NCI-H510A treated with DMSO at 0.1 percent for 48 hours (cell line): ENCODE data around the gene ABCG1.

Experiments used
- DNase-seq: peaks from one replicate; lab custom pipeline; 2025; lab: John Stamatoyannopoulos, UW

Gene ABCG1

DNA sequence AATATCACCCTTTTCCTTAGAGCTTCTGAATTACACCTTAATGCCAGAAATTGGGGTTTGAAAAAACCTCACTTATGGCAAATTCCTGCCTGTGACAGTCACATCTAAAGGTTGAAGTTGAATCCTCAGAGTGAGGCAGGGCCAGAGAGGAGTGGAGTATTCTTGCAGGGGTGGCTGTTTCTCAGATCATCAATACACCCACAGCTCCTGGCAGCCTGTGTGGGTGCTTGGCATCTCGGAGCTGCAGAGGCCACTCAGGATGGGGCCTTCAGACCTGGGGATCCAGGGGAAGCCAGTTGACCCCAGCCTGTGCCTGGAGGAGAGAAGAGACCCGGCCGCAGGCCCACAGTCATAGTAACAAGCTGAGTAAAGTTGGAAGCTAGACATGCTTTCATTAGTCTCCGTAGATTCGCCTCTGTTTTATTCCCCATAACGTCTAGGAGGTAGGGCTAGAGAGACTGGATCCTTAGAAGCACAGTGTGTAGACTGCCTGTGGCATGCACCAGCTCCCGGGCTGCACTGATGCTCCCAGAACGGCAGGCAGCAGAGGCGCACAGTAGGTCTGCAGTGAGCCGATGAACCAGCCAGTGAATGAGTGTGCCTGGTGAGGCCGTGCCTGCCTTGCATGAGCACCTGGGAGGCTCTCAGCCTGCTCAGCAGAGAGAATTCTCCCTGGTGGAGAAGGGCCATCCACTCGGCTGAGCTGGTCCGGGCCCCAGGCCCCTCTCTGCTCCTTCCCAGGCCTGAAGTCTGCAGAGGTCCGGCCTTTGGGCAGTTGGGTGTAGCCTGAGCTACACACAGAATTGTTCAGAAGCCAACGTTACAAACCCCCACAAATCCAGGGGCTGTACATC is 53.4 kb downstream of the ABCG1 start:
- no peak for DNase-seq

DNA sequence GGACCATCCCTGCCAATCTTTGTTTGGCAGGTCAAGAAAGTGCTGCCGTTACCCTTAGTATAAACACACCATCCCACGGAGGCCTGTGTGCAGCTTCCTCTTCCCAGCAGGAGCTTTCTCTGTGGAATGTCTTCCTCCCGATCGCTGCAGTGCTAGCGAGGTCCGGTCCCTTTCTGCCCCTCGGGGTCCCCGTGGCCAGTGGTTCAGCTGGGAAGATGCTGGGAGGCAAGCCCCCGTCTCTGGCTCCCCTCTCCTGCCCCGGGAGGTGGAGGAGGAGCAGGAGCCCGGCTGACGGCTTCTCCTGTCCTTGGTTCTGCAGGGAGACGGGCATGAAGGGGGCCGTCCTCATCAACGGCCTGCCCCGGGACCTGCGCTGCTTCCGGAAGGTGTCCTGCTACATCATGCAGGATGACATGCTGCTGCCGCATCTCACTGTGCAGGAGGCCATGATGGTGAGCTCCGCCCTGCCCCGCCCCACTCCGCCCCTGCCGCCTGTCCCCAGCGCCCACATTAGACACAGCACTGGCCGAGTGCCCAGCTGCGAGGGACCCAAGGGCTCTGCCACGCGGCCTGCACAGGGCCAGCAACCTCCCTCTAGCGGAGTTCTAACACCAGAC is 54.2 kb downstream of the ABCG1 start:
- DNase-seq, result no peak

DNA sequence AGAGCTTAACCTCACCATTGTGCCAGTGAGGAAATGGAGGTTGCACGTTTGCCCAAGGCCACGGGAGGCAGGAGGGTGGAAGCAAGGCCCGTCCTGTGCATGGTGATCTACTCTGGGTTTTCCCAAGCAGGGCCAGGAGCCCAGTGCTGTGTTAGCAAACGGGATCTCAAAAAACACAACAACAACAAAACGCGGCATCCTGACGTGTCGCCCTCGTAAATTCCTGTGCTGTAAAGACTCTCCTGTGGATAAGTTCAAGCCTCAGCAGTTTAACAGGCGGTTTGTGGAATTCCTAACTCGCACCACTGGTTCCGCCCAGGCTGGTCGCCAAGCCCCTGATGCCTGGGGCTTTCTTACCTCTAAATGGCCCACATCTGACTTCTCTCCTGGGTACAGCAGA is 57.1 kb downstream of the ABCG1 start:
- no peak for DNase-seq

DNA sequence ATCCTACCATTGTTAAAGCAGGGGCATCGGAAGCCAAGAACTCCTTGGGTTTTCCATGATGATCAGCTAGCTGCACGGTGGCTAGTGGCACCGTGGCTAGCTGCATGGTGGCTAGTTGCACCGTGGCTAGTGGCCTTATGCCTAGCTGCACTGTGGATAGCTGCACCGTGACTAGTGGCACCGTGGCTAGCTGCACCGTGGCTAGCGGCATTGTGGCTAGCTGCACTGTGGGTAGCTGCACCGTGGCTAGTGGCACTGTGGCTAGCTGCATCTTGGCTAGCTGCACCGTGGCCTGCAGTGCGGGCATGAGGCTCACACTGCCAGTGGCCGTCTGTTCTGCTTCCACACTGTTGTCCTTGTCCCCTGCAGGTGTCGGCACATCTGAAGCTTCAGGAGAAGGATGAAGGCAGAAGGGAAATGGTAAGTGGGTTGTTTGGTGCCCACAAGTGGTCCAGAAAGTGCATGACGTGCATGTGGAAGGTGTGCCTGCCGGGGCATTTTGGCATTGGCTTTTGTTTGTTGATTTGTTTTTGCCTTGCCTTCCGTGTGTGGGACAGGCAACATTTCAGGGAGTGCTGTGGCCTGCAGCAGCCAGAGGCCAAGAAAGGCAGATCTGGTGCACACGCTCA is 57.7 kb downstream of the ABCG1 start:
- DNase-seq, result no peak

DNA sequence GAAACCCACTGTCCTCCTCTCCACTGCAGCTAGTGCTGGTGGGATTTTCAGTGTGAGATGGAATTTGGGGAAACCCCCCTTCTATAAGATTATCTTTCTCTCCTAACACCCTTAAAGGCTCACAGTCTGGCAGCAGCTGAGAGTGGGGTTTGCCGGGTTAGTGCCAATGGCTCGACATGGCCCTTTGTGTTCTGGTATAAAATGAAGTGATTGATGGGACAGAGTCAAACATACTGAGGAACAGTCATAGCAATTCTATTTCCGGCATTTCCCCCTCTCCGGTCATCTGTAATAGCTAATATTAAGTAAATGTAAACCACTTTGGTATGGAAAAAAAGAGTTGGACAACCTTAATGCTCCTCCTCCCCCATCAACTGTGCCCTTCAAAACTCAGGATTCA is 58.7 kb downstream of the ABCG1 start:
- no peak for DNase-seq

DNA sequence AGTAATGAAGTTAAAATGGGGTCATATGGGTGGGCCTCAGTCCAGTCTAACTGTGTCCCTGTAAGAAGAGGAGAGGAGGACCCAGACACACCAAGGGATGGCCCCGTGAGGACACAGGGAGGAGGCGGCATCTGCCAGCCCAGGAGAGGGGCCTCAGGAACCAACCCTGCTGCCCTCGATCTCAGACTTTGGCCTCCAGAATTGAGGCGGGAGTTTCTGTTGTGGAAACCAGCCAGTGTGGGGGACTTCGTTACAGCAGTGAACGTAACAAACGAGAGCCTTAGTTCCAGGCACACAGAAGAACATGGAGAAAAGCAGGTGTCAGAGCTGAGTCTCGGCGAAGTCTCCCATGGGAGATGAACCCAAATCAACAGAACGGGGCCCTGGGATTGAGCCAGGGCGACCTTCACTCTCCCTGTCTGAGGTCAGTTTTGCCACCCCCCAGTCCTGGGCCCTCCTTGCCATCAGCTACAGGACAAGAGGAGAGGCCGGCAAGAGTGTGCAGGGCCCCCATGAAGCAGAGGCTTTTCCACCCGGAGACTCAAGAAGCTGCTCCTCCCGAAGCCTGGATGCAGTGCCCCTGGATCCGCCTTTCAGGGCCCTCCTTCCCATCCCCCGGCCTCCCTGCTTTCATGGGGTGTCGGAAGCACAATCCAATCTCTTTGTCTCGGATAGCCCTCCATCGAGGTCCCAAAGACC is 59.7 kb downstream of the ABCG1 start:
- DNase-seq, result no peak

DNA sequence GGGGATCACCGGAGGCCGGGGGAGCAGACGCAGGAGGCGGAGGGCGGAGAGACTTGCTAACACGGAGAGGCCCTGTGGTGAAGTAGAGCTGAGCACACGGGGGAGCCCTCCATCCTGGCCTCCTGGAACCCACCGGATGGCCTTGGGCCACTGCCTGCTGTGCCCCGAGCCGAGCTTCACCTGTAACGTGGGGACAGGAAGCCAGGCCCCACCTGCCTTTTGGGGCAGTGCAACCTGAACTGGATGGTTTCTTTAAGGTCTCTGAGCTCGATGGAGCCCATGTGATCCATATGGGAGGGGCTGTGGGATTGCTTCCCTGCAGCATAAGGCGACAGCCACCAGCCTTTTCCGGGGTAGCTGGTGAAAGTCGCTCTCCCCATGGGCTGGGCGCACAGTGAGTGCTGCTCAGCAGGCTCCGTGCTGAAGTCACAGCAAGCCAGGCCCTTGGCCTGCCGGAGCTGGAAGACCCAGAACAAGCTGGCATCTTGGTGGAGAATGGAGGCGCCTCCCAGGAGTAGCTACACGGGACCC is 60.5 kb downstream of the ABCG1 start:
- no peak for DNase-seq

DNA sequence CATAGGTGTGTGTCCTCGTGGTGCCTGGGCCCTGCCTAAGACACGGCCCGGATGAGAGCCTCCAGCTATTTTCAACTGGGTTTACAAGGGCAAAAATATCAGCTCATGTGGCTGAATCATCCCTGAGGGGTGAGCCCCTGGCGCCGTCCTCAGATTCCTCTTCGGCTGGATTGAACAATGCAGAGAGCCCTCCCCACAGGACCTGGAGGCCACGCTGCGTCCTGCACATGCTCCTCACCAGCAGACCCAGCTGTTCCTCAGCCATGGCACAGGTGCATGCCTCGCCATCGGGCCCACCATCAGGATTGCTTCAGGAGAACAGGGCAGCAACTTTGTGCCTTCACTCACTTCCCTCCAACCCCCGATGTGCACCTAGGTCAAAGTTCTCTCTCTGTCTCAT is 60.9 kb downstream of the ABCG1 start:
- DNase-seq, result no peak

DNA sequence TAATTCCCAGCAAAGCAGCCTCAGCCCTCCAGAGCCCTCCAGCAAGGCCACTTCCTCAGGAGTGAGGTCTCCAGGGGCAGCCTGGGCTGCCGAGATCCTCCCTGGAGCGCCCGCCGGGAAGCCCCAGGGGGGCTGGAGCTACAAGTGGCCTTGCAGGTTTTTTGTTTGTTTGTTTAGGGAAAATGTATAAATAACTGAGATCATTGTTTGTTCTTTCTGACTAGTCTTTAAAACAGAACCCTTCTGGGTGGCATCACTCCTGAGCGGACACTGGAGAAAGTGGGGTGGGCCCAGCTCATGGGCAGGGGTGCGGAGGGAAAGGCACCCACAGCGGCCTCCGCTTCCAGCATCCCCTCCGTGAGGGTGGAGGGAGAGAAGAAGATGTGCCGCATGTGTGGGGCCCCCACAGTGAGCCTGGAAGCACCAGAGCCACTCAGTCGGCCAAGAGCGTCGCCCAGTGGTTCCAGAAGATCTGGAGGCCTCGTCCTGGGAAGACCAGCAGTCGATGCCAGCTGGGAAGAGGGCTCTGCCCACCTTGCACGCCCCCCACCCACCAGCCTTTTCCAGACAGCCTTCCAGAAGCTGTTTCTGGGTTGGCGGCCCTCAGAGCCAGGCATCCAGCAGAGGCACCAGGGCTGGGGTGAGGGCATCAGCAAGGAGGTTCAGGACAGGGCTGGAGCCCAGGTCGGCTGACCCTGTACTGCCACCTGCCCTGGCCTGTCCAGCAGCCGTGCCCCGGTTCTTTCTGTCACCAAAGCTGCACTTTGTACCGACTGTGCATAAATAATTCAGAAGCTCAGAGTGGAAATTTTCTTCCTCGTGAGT is 61.6 kb downstream of the ABCG1 start:
- no peak for DNase-seq

DNA sequence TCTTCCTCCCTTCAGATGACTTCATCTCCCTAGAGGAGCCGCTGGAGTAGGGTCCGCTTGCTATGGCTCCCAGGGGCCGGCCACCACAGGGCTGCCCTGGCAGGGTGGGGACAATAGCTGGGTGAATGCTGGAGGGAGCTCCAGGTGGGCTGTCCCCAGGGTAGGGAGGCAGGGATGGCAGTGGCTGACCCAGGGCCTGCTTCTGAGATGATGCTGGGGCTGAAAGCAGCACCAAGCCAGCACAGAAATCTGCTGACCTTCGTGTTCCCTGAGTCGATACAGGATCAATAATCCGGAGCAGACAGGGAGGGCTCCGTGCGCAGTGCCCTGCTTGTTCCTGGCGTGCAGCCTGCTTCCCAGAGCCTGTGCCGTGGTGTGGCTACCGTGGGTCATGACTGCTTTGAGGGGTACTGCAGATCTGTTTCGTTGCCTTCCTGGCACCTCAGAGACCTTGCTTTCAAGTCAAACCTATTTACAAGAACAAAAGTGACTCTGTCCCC is 62.3 kb downstream of the ABCG1 start:
- DNase-seq, result no peak

DNA sequence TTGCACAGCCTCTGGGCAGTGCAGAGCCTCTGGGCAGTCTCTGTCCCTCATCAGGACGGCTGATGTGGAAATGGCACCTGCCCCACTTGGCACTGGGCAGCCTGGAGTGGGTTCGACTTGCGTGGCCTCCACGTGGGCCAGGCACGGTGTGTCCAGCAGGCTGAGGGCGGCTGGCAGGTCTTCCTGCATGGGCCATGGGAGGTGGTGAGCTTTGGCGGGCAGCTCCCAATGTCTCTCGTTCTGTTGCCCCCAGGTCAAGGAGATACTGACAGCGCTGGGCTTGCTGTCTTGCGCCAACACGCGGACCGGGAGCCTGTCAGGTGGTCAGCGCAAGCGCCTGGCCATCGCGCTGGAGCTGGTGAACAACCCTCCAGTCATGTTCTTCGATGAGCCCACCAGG is 63.1 kb downstream of the ABCG1 start:
- DNase-seq, result no peak

DNA sequence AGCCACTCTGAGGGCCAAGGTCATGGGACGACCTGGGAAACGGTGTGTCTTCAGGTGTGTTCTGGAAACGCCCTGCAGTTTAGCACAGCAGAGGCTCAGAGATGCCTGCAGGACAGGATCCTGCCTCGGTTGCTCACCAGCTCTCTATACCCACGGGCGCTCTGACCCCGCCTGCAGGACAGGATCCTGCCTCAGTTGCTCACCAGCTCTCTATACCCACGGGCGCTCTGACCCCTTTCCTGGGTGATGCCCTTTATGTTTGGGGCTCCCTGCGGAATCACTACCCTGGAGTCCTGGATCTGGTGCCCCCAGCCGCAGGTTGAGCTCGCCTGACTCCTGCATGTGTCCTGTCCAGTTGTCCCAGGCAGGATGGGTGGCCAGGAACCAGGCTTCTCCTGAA is 63.8 kb downstream of the ABCG1 start:
- DNase-seq, result no peak

DNA sequence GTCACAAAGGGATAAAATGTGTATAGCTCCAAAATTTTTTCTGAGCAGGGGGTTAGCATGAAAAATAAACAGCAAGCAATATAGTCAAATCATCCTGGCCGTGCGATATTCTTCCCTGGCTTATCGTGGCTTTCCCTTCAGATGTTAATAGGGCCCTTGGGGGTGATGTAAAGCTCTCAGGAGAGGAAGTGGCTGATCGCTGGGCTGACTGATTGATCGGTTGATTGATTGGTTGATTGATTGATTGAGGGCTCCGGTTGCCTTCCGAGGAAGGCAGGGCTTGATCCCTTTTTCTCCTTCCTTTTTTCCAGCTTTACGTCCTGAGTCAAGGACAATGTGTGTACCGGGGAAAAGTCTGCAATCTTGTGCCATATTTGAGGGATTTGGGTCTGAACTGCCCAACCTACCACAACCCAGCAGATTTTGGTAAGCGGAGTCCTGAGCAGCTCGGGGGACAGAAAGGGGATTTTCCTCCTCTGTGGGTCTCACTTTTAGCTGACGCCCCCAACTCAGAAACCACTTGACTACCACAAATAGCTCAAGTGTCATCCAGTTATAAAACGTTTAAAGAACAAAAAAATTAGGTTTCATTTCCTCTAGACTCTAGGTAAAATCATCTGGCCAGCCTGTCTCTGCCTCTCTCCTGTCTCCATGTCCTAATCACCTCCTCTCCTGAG is 66.8 kb downstream of the ABCG1 start:
- no peak for DNase-seq

DNA sequence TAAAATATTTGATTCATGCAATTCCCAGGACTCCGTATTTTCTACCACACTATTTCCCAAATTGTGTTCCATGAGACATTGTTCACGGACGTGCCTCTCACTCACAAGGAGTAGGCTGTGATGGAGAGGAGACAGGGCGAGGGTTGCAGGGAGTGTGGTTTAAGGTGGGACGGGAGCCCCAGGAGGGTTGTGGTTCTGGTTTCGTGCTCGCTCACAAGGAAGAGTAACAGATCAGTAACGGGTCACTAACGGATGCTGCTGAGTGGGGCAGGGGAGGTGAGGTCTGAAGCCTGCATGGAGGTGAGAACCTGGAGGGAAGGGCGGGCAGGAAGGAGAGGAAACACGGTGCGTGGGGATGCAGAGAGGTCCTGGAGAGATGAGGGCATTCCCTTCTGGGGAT is 67.5 kb downstream of the ABCG1 start:
- no peak for DNase-seq

DNA sequence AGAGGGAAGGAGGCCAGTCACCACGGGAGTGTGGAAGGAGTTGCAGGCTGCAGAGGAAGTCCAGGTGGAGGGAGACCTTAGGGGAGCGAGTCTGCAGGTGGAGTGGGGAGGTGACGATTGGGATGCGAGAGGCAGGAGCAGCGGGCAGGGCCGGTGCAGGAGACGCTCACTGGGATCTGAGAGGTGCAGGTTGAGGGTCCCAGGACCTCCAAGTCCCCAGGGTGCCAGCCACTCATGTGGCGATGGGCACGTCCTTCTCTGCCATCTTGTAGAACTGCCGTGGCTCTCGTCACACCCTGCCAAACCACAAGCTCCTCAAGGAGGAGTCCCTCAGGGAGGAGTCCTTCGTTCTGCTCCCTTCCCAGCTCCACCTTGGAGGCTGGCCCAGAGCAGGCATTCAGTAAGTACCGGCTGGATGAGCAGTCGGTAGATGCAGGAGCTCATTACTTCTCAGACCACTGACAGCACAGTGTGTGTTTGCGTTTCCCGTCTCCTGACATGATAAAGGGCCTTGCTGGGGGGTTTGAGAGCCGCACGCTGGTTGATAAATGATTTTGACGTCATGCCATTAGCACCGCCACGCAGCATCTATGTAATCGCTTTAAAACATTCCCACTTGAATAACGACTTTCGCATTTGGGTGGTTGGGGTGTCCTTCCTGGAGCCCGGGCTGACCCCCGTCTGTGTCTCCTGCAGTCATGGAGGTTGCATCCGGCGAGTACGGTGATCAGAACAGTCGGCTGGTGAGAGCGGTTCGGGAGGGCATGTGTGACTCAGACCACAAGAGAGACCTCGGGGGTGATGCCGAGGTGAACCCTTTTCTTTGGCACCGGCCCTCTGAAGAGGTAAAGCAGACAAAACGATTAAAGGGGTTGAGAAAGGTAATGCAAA is 68.5 kb downstream of the ABCG1 start:
- DNase-seq, result no peak

DNA sequence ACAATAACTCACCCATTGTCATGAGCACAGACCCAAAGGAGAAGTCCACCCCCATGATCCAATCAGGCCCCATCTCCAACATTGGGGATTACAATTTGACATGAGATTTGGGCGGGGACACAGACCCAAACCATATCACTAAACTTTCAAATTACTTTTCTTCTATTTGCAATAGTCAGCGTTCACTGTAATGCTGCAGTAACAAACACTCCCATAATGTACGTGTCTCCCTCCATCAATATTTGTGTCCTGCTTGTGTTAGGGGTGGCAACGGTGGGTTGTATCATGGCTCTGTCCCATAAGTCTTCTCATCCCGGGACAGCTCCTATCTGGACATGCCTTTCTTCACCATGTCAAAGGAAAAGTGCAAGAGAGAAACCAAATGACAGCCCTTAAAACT is 70.0 kb downstream of the ABCG1 start:
- DNase-seq, result no peak

DNA sequence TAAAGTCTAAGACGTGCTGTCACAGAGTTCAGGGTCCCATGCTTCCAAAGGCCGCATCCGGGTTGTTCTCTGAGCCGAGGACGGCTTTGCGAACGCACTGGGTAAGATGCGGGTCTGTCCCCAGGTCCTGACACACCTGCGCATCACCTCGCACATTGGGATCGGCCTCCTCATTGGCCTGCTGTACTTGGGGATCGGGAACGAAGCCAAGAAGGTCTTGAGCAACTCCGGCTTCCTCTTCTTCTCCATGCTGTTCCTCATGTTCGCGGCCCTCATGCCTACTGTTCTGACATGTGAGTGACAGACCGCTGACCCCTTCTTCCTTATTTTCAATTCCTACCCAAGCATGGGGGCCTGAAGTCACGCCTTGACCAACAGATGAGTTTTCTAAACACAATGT is 71.0 kb downstream of the ABCG1 start:
- no peak for DNase-seq

DNA sequence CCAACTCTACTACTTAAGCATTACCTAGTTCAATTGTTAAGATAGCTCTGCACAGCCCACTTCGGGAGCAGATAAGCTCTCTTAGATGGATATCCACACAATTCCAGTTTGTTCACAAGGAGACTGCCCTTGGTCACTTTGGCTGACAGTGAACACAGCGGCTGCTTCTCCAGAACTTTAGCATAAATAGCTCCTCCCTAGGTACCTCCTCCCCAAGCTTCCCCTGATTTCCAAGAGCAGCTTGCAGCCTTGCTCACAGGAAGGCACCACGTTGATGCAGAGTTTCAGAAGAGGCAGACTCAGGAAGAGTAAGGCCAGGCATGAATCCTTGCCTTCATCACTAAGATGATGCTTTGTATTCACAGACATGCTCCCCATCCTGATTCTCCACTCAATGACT is 71.6 kb downstream of the ABCG1 start:
- DNase-seq, result no peak

DNA sequence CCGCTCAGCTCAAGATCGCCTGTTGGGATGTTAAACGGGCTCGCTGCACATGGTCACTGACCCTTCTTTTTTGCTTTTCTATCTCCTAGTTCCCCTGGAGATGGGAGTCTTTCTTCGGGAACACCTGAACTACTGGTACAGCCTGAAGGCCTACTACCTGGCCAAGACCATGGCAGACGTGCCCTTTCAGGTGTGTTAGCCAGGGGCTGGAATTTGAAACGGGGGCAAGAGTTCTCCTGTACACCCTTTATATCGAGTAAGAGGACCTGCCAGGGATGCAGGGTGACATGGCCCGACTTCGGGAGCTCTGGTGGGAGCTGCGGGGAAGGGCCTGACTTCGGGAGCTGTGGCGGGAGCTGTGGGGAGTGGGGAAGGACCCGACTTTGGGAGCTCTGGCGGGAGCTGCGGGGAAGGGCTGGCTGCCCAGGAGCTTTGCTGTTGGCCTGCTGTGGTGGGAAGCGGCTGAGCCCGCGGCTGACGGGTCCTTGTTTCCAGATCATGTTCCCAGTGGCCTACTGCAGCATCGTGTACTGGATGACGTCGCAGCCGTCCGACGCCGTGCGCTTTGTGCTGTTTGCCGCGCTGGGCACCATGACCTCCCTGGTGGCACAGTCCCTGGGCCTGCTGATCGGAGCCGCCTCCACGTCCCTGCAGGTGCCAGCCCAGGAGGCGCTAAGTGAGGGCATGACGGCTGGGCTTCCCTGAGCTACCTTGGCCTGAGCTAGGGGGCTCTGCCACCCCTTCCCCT is 72.2 kb downstream of the ABCG1 start:
- no peak for DNase-seq
